SK-N-SH (cell line): Measurements from ENCODE around the gene MAN2A1.

Experiments
- EP300 ChIP-seq, 2 experiments: IDR thresholded peaks; 2 replicates each; pipeline versions ENCODE4 v1.4.0 to v1.6.1; 2012; ENCODE audit warnings: borderline replicate concordance in 1 of 2, low read depth in 1 of 2, low read length in 1 of 2
- FOSL2 ChIP-seq: IDR thresholded peaks from 2 replicates; pipeline ENCODE4 v1.4.0; 2012; ENCODE audit warnings: low read depth, mild to moderate bottlenecking, moderate library complexity, borderline replicate concordance
- MEF2A ChIP-seq: IDR thresholded peaks from 2 replicates; pipeline ENCODE4 v1.4.0; 2012; ENCODE audit warnings: low read depth, borderline replicate concordance
- RCOR1 ChIP-seq: fragments of 150-350 bp; IDR thresholded peaks from 2 replicates; pipeline ENCODE4 v1.6.1; 2017; ENCODE audit warnings: antibody characterized with exemption, low read length
- RFX5 ChIP-seq: IDR thresholded peaks from 2 replicates; pipeline ENCODE4 v1.6.1; 2012; ENCODE audit warnings: mild to moderate bottlenecking, improper control_type of control experiment, low read length
- RXRA ChIP-seq: IDR thresholded peaks from 2 replicates; pipeline ENCODE4 v1.4.0; 2012; ENCODE audit warnings: low read depth, mild to moderate bottlenecking, borderline replicate concordance
- TEAD4 ChIP-seq: IDR thresholded peaks from 2 replicates; pipeline ENCODE4 v1.4.0; 2012; ENCODE audit warnings: mild to moderate bottlenecking, borderline replicate concordance; ENCODE audit not compliant: insufficient read depth
- TF ChIP-seq, protein P1 (sequence below): fragments of 150-350 bp; IDR thresholded peaks from 2 replicates; pipeline ENCODE4 v1.6.1; 2017; ENCODE audit warnings: antibody characterized with exemption, low read length, low read depth, borderline replicate concordance
- TF ChIP-seq, protein P2 (sequence below): fragments of 200-600 bp; sonication (generic); IDR thresholded peaks from 2 replicates; pipeline ENCODE4 v1.6.1; 2017; ENCODE audit warnings: antibody characterized with exemption, mild to moderate bottlenecking, moderate library complexity
- TF ChIP-seq, protein P3 (sequence below): IDR thresholded peaks from 2 replicates; pipeline ENCODE4 v1.6.1; 2012; ENCODE audit warnings: mild to moderate bottlenecking, low read depth, low read length, moderate library complexity

DNA sequence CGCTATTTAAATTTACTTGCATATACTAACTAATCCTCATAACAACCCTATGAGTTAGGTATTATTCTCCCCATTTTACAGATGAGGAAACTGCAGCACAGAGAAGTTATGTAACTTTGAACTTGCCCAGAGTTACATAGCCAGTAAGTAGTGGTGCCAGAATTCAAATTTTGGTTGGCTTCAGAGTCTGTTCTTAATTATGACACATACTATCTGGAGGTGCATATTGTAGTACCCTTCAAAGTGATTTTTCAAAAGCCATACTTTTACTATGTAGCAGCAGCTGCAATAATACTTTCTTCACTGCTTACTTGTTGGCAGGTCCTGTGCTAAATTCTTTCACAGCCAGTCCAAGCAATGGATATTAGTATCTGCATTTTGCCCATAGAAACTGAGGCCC, 16.4 kb downstream of the MAN2A1 start:
- TF ChIP-seq MEF2A (no peak), EP300 (IDR thresholded peaks at IDR 0.05; ENCODE audit: borderline replicate concordance in 1 of 2, low read depth in 1 of 2, low read length in 1 of 2) (no peak), TEAD4 (no peak), FOSL2 (no peak), RCOR1 (no peak), RFX5 (no peak), RXRA (no peak)
- TF ChIP-seq, protein P1, sequence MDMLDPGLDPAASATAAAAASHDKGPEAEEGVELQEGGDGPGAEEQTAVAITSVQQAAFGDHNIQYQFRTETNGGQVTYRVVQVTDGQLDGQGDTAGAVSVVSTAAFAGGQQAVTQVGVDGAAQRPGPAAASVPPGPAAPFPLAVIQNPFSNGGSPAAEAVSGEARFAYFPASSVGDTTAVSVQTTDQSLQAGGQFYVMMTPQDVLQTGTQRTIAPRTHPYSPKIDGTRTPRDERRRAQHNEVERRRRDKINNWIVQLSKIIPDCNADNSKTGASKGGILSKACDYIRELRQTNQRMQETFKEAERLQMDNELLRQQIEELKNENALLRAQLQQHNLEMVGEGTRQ, result no peak
- TF ChIP-seq, protein P2, sequence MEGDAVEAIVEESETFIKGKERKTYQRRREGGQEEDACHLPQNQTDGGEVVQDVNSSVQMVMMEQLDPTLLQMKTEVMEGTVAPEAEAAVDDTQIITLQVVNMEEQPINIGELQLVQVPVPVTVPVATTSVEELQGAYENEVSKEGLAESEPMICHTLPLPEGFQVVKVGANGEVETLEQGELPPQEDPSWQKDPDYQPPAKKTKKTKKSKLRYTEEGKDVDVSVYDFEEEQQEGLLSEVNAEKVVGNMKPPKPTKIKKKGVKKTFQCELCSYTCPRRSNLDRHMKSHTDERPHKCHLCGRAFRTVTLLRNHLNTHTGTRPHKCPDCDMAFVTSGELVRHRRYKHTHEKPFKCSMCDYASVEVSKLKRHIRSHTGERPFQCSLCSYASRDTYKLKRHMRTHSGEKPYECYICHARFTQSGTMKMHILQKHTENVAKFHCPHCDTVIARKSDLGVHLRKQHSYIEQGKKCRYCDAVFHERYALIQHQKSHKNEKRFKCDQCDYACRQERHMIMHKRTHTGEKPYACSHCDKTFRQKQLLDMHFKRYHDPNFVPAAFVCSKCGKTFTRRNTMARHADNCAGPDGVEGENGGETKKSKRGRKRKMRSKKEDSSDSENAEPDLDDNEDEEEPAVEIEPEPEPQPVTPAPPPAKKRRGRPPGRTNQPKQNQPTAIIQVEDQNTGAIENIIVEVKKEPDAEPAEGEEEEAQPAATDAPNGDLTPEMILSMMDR, result no peak
- TF ChIP-seq, protein P3, sequence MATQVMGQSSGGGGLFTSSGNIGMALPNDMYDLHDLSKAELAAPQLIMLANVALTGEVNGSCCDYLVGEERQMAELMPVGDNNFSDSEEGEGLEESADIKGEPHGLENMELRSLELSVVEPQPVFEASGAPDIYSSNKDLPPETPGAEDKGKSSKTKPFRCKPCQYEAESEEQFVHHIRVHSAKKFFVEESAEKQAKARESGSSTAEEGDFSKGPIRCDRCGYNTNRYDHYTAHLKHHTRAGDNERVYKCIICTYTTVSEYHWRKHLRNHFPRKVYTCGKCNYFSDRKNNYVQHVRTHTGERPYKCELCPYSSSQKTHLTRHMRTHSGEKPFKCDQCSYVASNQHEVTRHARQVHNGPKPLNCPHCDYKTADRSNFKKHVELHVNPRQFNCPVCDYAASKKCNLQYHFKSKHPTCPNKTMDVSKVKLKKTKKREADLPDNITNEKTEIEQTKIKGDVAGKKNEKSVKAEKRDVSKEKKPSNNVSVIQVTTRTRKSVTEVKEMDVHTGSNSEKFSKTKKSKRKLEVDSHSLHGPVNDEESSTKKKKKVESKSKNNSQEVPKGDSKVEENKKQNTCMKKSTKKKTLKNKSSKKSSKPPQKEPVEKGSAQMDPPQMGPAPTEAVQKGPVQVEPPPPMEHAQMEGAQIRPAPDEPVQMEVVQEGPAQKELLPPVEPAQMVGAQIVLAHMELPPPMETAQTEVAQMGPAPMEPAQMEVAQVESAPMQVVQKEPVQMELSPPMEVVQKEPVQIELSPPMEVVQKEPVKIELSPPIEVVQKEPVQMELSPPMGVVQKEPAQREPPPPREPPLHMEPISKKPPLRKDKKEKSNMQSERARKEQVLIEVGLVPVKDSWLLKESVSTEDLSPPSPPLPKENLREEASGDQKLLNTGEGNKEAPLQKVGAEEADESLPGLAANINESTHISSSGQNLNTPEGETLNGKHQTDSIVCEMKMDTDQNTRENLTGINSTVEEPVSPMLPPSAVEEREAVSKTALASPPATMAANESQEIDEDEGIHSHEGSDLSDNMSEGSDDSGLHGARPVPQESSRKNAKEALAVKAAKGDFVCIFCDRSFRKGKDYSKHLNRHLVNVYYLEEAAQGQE, result no peak
